HG03045 (cell line): ENCODE measurements around the gene FFAR1.
A peak's percentile ranks its signal among the peaks of the same experiment; 100 is the strongest.

ENCODE experiments used
- ATAC-seq: cut with Tn5 transposase; IDR thresholded peaks from one replicate; pipeline ENCODE4 v1.9.1; 2021; ENCODE audit warnings: mild to moderate bottlenecking, moderate library complexity; ENCODE audit not compliant: unreplicated experiment

Gene FFAR1

GRCh38 chr19:35347171-35347929, at the start of gene FFAR1:
Gene FFAR1 (plus strand): TSS chr19:35347902. CDS start chr19:35351552, 3,650 bp downstream.
- ATAC-seq, result peak; percentile 54

- ATAC-seq, result no peak
Measured at GRCh38 chr19:35297922-35298321, 49.8 kb upstream of the FFAR1 start.

GRCh38 chr19:35298561-35298972, 49.1 kb upstream of the FFAR1 start:
- ATAC-seq, result no peak

GRCh38 chr19:35299523-35300338, 48.0 kb upstream of the FFAR1 start:
- no peak for ATAC-seq

- no peak for ATAC-seq
Measured at GRCh38 chr19:35300339-35300649, 47.4 kb upstream of the FFAR1 start.

- no peak for ATAC-seq
Measured at GRCh38 chr19:35301961-35302360, 45.7 kb upstream of the FFAR1 start.

GRCh38 chr19:35302446-35302845, 45.3 kb upstream of the FFAR1 start:
- no peak for ATAC-seq

- ATAC-seq, result no peak
Measured at GRCh38 chr19:35303357-35303915, 44.3 kb upstream of the FFAR1 start.

- ATAC-seq, result no peak
Measured at GRCh38 chr19:35304036-35304435, 43.7 kb upstream of the FFAR1 start.

- no peak for ATAC-seq
Measured at GRCh38 chr19:35305181-35305580, 42.5 kb upstream of the FFAR1 start.

GRCh38 chr19:35306473-35307246, 41.0 kb upstream of the FFAR1 start:
- ATAC-seq, result no peak

- no peak for ATAC-seq
Measured at GRCh38 chr19:35307931-35308330, 39.8 kb upstream of the FFAR1 start.

- ATAC-seq, result no peak
Measured at GRCh38 chr19:35308910-35309309, 38.8 kb upstream of the FFAR1 start.

- ATAC-seq, result no peak
Measured at GRCh38 chr19:35309481-35310279, 38.0 kb upstream of the FFAR1 start.

- ATAC-seq, result no peak
Measured at GRCh38 chr19:35310331-35310730, 37.4 kb upstream of the FFAR1 start.

- ATAC-seq, result no peak
Measured at GRCh38 chr19:35310811-35311465, 36.8 kb upstream of the FFAR1 start.

- ATAC-seq, result no peak
Measured at GRCh38 chr19:35311901-35312665, 35.6 kb upstream of the FFAR1 start.

GRCh38 chr19:35313587-35313986, 34.1 kb upstream of the FFAR1 start:
- no peak for ATAC-seq

- no peak for ATAC-seq
Measured at GRCh38 chr19:35314031-35314430, 33.7 kb upstream of the FFAR1 start.
